SIG-M5 (cell line): ENCODE data around the gene NTN1.

Experiments
- DNase-seq: peaks from one replicate; lab custom pipeline; 2025; lab: John Stamatoyannopoulos, UW

The NTN1 gene

GRCh38 chr17:9199571-9200551 is 178.6 kb downstream of the NTN1 start:
- no peak for DNase-seq

DNA sequence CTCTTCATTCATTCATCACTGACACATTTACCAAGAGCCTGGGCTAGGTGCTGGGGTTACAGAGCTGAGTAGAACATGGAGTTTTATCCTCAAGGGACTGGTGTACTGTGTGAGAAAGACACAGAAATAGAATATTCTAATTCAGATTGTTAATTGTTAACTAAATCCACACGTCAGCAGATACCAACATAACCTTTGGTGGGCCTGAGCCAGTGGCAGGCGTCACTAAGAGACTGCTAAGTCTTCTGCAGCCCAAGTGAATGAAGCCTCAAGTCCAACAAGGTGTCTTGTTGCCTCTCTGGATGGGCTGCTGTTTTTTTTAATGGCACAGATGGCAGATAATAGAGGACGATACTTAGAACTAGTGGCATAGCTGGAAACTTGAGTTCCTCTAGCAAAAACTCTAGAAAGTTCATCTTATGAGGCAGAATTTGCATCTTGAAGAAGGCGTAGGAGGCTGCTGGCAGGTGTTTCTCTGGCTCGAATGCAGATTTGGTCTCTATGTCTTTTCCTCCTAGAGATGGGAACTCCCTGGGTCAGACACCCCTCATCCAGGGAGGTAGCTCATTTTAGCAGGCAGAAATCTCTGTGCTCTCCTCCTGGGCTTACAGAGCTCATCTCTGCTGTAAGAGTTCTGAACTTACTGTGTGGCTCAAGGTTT is 179.5 kb downstream of the NTN1 start:
- DNase-seq = no peak

- DNase-seq = no peak
These were observed 181.2 kb downstream of the NTN1 start for GRCh38 chr17:9202532-9202931.

- no peak for DNase-seq
These were observed 182.6 kb downstream of the NTN1 start for GRCh38 chr17:9203771-9204425.

DNA sequence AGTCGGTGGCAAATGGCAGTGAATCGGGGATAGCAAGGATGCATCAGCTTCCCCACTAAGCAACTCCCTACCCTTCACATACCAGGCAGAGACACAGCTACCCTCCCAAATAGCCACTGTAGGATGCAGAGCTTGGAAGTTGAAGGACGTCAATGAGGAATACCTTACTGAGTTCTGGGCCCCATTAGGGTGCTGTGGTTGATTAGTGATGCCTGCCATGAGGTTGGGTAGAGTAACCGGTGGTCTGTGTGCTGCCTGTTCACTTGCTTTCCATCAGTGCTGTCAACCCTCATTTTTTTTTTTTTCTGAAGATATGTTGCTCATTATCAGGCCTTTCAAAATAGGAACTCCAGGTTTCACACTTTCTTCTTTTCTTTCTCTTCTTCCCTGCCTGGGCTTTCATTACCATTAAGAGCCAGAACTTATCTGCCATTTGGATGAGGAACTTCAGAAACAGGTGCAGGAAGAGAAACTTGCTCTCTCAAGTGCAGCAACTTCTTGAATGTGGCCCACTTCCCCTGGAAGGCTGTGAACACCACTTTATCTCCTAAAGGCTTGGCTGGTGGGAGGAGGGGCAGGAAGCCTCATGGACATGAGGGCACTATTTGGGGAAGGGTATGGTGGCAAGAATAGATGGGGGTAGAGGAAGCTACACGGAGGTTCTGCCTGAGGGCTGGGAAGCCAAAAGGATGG is 183.5 kb downstream of the NTN1 start:
- no peak for DNase-seq

GRCh38 chr17:9205520-9206409 is 184.5 kb downstream of the NTN1 start:
- DNase-seq = no peak

- no peak for DNase-seq
These were observed 185.0 kb downstream of the NTN1 start for GRCh38 chr17:9206410-9206703.

DNA sequence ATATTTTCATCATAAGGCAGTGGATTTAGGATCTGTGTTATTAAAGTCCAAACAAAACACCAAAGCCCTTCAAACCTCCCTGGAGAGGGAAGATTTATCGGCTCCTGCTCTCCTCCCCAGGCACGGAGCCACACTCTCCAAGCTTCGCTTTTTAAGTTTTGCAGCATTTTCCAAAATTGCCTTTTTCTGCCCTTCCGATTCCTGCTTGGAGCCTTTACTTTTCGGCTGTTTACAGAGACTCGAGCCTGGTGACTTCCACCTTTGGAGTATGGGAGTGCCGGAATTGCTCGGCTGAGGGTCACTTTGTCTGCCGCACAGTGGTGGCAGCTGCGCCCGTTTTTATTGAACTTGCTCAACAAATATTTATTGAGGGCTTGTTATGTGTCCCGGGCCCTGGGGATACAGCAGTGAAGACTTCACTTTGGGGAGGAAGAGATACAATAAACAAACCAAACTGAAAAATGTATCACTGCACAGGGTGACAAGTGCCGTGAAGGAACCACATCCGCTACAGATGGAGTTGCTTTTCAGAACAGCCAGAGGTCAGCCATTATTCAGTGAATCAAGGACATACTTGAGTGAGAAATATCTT is 185.5 kb downstream of the NTN1 start:
- DNase-seq = no peak

- DNase-seq = no peak
These were observed 187.2 kb downstream of the NTN1 start for GRCh38 chr17:9208381-9209105.

DNA sequence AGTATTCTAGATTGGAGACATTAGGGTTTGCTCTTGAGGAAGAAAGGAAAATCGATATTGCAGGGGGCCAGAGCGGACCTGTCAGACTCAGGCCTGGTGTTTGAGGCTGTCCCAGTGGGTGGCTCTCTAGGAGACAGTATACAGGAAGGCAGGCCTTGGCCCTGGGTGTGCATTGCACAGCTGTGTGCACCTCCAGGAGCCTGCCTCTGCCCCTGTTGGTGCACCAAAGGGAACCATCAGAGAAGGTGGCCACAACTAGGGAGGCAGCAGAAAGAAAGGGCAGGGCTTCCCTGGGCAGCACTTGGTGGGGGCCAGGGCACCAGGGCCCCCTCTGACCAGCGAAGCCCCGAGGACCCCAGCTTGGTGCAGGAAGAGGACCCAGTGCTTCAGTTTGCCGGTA is 188.0 kb downstream of the NTN1 start:
- no peak for DNase-seq

GRCh38 chr17:9209781-9210370 is 188.6 kb downstream of the NTN1 start:
- no peak for DNase-seq

DNA sequence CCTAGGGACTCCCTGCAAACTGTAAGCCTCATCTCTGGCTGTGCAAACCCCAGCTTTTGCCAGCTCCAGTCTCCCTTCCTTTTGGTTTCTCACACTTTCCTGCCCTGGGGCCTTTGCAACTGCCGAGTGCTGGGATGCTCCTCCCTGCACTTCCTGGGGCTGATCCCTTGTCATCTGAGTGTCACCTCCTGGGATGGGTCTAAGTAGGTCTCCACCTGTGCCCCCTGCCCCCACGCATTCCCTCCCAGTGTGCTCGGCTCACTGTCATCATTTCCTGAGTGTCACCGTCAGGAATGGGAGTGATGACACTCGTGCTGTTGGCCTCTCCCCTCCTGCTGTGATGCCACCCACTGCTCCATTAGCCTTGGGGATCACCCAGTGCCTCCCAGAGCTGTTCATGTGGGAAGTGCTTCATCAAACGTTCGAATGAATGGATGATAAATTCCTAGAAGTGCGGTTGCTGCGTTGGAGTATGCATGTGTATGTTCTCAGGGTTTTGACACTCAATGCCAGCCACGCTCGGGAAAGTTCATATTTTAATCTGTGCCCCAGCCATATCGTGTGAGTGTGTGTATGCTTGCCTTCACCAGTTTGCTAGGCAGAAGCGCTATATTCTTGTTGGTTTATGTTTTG is 189.9 kb downstream of the NTN1 start:
- no peak for DNase-seq

DNA sequence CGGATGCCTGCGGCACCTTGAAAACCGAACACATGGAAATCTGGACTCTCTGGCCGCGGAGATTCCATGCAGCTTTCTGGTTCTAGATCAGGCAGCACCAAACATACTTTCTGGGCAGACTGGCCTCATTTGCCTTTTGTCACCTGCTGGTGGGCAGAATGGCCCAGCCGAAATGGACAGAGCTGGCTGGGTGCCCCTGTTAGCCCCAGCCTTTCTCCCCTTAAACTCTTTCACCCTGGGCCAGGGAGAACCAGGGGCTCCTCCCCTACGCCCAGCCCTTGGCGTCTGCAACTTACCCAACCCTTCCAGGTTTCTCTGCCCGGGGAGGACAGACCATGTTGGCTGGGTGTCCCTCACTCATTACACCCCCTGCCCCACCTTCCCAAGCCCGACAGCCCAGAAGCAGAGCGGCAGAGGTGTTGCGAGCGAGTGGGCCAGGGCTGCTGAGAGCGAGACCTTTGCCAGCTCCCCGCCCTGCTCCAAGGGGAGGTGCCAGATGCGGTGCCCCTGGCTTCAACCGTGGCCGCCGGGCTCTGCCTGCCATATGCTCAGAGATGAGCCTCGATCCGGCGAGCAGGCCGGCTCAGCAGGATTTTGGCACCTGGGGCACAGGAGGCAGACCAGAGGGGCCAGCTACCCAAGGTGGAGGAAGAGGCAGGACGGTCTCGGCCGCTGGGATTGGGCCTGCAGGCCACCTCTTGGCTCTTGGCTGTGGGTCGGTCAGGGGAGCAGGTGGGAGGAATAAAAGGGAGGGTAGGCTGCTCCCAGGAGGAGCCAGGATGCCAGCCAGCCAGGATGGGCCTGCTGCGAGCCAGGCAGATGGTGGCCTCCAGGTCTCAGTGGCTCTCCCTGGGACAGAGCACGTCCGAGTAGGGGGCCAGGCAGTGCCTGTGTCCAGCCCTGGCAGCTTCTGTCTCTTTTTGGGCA is 191.3 kb downstream of the NTN1 start:
- no peak for DNase-seq

GRCh38 chr17:9213303-9213640 is 192.0 kb downstream of the NTN1 start:
- DNase-seq = no peak

DNA sequence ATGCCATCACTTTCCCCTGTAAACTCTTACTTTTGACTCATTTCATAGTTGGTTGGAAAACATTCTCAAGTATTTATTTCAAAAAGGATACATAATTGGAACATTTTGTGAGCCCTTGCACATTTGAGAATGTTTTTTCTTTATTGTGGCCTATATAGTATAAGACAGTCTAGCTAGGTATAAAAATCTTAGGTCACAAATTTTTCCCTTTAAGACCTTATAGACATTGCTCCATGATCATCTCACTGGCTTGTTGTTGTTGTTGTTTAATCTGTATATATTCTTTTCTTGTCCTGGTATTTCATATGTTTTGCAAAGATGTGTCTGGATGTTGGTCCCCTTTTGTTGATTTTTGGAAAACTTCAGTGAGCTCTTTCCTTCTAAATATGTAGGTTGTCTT is 194.2 kb downstream of the NTN1 start:
- no peak for DNase-seq

DNA sequence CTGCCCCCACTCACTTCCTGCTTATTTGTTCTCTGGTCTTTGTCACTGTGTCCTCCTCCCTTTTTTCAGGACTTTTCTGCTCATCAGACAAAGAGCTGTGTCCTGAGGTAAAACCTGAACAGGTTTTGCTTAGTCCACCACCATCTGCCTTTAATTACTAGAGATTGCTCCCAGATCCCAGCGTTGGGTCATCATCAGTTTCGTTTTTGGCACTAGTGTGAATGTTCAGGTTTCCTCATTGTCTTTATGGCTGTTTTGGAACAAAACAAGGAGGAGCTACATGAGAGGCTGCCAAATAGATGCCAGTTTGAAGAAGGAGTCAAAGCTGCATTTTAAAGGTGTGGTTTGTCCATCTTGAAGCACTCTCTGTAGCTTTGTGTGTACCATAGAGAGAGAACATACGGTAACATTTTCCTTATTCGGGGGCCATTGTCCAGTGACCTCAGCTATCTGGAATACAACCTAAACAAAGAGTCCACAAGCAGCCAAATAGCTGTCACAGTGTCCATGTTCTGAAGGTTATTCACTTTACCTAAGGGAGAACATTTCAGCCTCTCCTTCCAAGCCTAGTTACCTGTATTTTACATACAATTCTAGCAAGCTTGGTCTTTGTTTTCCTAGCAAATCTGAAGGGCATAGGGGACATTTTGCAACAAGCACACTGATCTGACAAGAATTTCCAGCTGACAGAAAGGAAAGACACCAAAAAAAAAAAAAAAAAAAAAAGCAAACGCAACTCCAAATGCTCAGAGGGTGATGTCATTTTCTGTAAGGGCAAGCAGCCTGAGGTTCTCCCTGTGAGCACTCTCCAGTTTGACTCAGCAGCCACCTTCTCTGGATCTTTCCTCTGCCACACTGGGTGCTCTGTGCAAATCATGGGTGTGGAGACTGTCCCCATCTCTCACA is 196.1 kb downstream of the NTN1 start:
- no peak for DNase-seq

- DNase-seq = no peak
These were observed 196.8 kb downstream of the NTN1 start for GRCh38 chr17:9218064-9218635.
